ENCODE data around the gene TMEM138. TPM values are rescaled to one million over a fixed set of nuclear protein-coding genes. Genes with fewer than 3 reads are reported as not detected.

Gene TMEM138
- total RNA-seq, 1 donor, result 38.5 TPM

- no peak for DNase-seq (ENCODE audit: low read depth)
- H3K4me3 ChIP-seq (ENCODE audit: low read depth, low read length), result no peak overlapping the region
- no peak for TF ChIP-seq CTCF (IDR thresholded peaks at IDR 0.05; ENCODE audit: insufficient read depth, low read length)
Measured at GRCh38 chr11:61406991-61407728, 45.0 kb downstream of the TMEM138 start.

GRCh38 chr11:61411589-61411988, 49.4 kb downstream of the TMEM138 start:
- no peak for DNase-seq (ENCODE audit: low read depth)
- no peak overlapping the region for H3K4me3 ChIP-seq (ENCODE audit: low read depth, low read length)
- TF ChIP-seq CTCF (IDR thresholded peaks at IDR 0.05; ENCODE audit: insufficient read depth, low read length), result no peak

GRCh38 chr11:61413496-61413895, 51.3 kb downstream of the TMEM138 start:
- no peak overlapping the region for H3K4me3 ChIP-seq (ENCODE audit: low read depth, low read length)
- peak; percentile 80 for DNase-seq (ENCODE audit: low read depth)
- TF ChIP-seq CTCF (IDR thresholded peaks at IDR 0.05; ENCODE audit: insufficient read depth, low read length), result no peak

- TF ChIP-seq CTCF (IDR thresholded peaks at IDR 0.05; ENCODE audit: insufficient read depth, low read length), result no peak
- H3K4me3 ChIP-seq (ENCODE audit: low read depth, low read length), result no peak overlapping the region
- DNase-seq (ENCODE audit: low read depth), result no peak
Measured at GRCh38 chr11:61414547-61414946, 52.4 kb downstream of the TMEM138 start.

GRCh38 chr11:61415381-61415780, 53.2 kb downstream of the TMEM138 start:
- DNase-seq (ENCODE audit: low read depth), result no peak
- H3K4me3 ChIP-seq (ENCODE audit: low read depth, low read length), result no peak overlapping the region
- TF ChIP-seq CTCF (IDR thresholded peaks at IDR 0.05; ENCODE audit: insufficient read depth, low read length), result no peak

GRCh38 chr11:61416941-61417340, 54.8 kb downstream of the TMEM138 start:
- TF ChIP-seq CTCF (IDR thresholded peaks at IDR 0.05; ENCODE audit: insufficient read depth, low read length), result no peak
- DNase-seq (ENCODE audit: low read depth), result no peak
- H3K4me3 ChIP-seq (ENCODE audit: low read depth, low read length), result no peak overlapping the region

GRCh38 chr11:61417670-61418069, 55.5 kb downstream of the TMEM138 start:
- DNase-seq (ENCODE audit: low read depth), result peak; percentile 28
- no peak overlapping the region for H3K4me3 ChIP-seq (ENCODE audit: low read depth, low read length)
- TF ChIP-seq CTCF (IDR thresholded peaks at IDR 0.05; ENCODE audit: insufficient read depth, low read length), result no peak

Measured in fibroblast of the aortic adventitia (primary cell).